Endothelial cell (in vitro differentiated cells): Measurements from ENCODE around the gene DLL1. TPM values are rescaled to one million over a fixed set of nuclear protein-coding genes. Genes with fewer than 3 reads are reported as not detected.

ENCODE experiments used
- DNase-seq: peaks from one replicate; pipeline ENCODE4 v3.0.0; 2021; ENCODE audit warnings: low spot score
- H3K27ac Mint-ChIP-seq: one replicate; pipeline ENCODE4 v1.8.0; 2021; ENCODE audit warnings: mixed read lengths, inconsistent platforms; ENCODE audit not compliant: unreplicated experiment
- H3K27me3 Mint-ChIP-seq: one replicate; pipeline ENCODE4 v1.8.0; 2021; ENCODE audit warnings: mild to moderate bottlenecking, moderate library complexity, mixed read lengths, inconsistent platforms; ENCODE audit not compliant: unreplicated experiment
- H3K36me3 Mint-ChIP-seq: one replicate; pipeline ENCODE4 v1.8.0; 2021; ENCODE audit warnings: mild to moderate bottlenecking, low read depth, mixed read lengths, inconsistent platforms; ENCODE audit not compliant: unreplicated experiment
- H3K4me1 Mint-ChIP-seq: one replicate; pipeline ENCODE4 v1.8.0; 2021; ENCODE audit warnings: mild to moderate bottlenecking, mixed read lengths, inconsistent platforms; ENCODE audit not compliant: unreplicated experiment
- H3K4me3 Mint-ChIP-seq: one replicate; pipeline ENCODE4 v1.8.0; 2021; ENCODE audit warnings: mild to moderate bottlenecking, mixed read lengths, inconsistent platforms; ENCODE audit not compliant: unreplicated experiment
- H3K9me3 Mint-ChIP-seq: one replicate; pipeline ENCODE4 v1.8.0; 2021; ENCODE audit warnings: mixed read lengths, inconsistent platforms; ENCODE audit not compliant: unreplicated experiment
- CTCF ChIP-seq: fragments of 200-600 bp; sonication (generic); IDR thresholded peaks from one replicate; pipeline ENCODE4 v1.5.0; 2021; ENCODE audit warnings: antibody characterized with exemption; ENCODE audit not compliant: unreplicated experiment
- total RNA-seq: library from RNA; stranded (reverse); fragmentation: NEBNext Ultra II Directional; extraction: Animal tissue kit (Norgen Biotek cat#: 25700); gene quantifications from one replicate; pipeline ENCODE4 v1.2.1, GENCODE V29; 2021; ENCODE audit not compliant: unreplicated experiment

Gene DLL1
- total RNA-seq, 1 donor from 2014 or later = 59.5 TPM

GRCh38 chr6:170308761-170309160 is 17.9 kb upstream of the DLL1 start:
- H3K27me3 Mint-ChIP-seq = peaks cover 8% of the 10 kb centered on the region
- H3K27ac Mint-ChIP-seq = no peak overlapping the region
- no peaks in the 10 kb centered on the region for H3K9me3 Mint-ChIP-seq
- no peak for TF ChIP-seq CTCF
- H3K36me3 Mint-ChIP-seq = peaks cover 9% of the 10 kb centered on the region
- H3K4me3 Mint-ChIP-seq = no peak overlapping the region
- H3K4me1 Mint-ChIP-seq = peaks cover 63% of the 10 kb centered on the region
- DNase-seq = no peak

- peak overlapping the region; percentile 97 for H3K27ac Mint-ChIP-seq
- DNase-seq = no peak
- TF ChIP-seq CTCF = no peak
- H3K36me3 Mint-ChIP-seq = peaks cover 9% of the 10 kb centered on the region
- peaks cover 6% of the 10 kb centered on the region for H3K9me3 Mint-ChIP-seq
- H3K4me3 Mint-ChIP-seq = peak overlapping the region; percentile 97
- peaks cover 8% of the 10 kb centered on the region for H3K27me3 Mint-ChIP-seq
- H3K4me1 Mint-ChIP-seq = peaks cover 54% of the 10 kb centered on the region
Observed at GRCh38 chr6:170307080-170307545, 16.2 kb upstream of the DLL1 start.

- H3K27ac Mint-ChIP-seq = peak within 1 kb of the TSS; percentile 97
Observed at GRCh38 chr6:170306324-170307079, 15.6 kb upstream of the DLL1 start, which contains the start of gene FAM120B. Gene FAM120B (plus strand): TSS chr6:170306758. CDS start chr6:170317391, 10,633 bp downstream.

GRCh38 chr6:170305805-170306323 is 15.0 kb upstream of the DLL1 start:
- no peak for TF ChIP-seq CTCF
- Mint-ChIP-seq H3K27me3 (peaks cover 8% of the 10 kb centered on the region), H3K4me3 (peak overlapping the region; percentile 88), H3K27ac (peak overlapping the region; percentile 84), H3K4me1 (peaks cover 53% of the 10 kb centered on the region), H3K36me3 (peaks cover 13% of the 10 kb centered on the region), H3K9me3 (peaks cover 12% of the 10 kb centered on the region)
- DNase-seq = no peak

More at GRCh38 chr6:170306324-170307079, 15.6 kb upstream of the DLL1 start, which contains the start of gene FAM120B:
- Mint-ChIP-seq H3K4me1 (peaks cover 54% of the 10 kb centered on the region), H3K36me3 (peaks cover 13% of the 10 kb centered on the region), H3K4me3 (peak within 1 kb of the TSS; percentile 97), H3K9me3 (peaks cover 11% of the 10 kb centered on the region), H3K27me3 (peaks cover 8% of the 10 kb centered on the region)
- DNase-seq = peak; percentile 95
- TF ChIP-seq CTCF = no peak

- peaks cover 14% of the 10 kb centered on the region for H3K36me3 Mint-ChIP-seq
- peak overlapping the region; percentile 28 for H3K4me3 Mint-ChIP-seq
- H3K4me1 Mint-ChIP-seq = peaks cover 45% of the 10 kb centered on the region
- H3K27me3 Mint-ChIP-seq = peaks cover 8% of the 10 kb centered on the region
- H3K9me3 Mint-ChIP-seq = peaks cover 12% of the 10 kb centered on the region
- TF ChIP-seq CTCF = no peak
- no peak for DNase-seq
- no peak overlapping the region for H3K27ac Mint-ChIP-seq
Observed at GRCh38 chr6:170301184-170301583, 10.3 kb upstream of the DLL1 start.
